ENCODE measurements around the gene CPSF7.
A peak's percentile ranks its signal among the peaks of the same experiment; 100 is the strongest.
"Not testable (repeated sequence)": the region's sequence is repeated elsewhere in the genome, so short reads cannot be mapped to it uniquely, and the experiment has no call there.

The CPSF7 gene

GRCh38 chr11:61437496-61437895, 7.7 kb upstream of the CPSF7 start:
- Histone ChIP-seq H3F3A (ENCODE audit: insufficient read depth) (peaks cover 13% of the 10 kb centered on the region; the same call in 1 of the 2 replicates), H2AFZ (ENCODE audit: low read depth, low read length, severe bottlenecking) (no peak overlapping the region), H3K9me2 (replicated peaks; ENCODE audit: insufficient read depth, low read length) (no peaks in the 10 kb centered on the region), H3K9ac (ENCODE audit: low read length) (no peak overlapping the region), H4K20me1 (ENCODE audit: low read depth, low read length) (peaks cover 13% of the 10 kb centered on the region; the same call in 1 of the 2 replicates), H3K9me3 (ENCODE audit: insufficient read depth, low read length) (no peaks in the 10 kb centered on the region), H3K4me2 (ENCODE audit: low read depth, low read length, poor library complexity, severe bottlenecking) (no peak overlapping the region), H3K27me3 (ENCODE audit: low read length) (no peaks in the 10 kb centered on the region), H3K4me3 (ENCODE audit: insufficient read depth, low read length, poor library complexity, severe bottlenecking) (no peak overlapping the region), H3K36me3 (ENCODE audit: low read length) (peaks cover 22% of the 10 kb centered on the region), H3K27ac (ENCODE audit: low read depth, low read length) (no peak overlapping the region), H3K79me2 (ENCODE audit: insufficient read depth, low read length) (peaks cover 76% of the 10 kb centered on the region)
- TF ChIP-seq EZH2phosphoT487 (conservative IDR thresholded peaks at IDR 0.05; ENCODE audit: low read length) = no peak

- Histone ChIP-seq H3K79me2 (ENCODE audit: insufficient read depth, low read length) (peaks cover 94% of the 10 kb centered on the region), H3K36me3 (ENCODE audit: low read length) (peaks cover 27% of the 10 kb centered on the region), H3K27ac (ENCODE audit: low read depth, low read length) (peak overlapping the region; percentile 71; the same call in 1 of the 2 replicates), H3K4me3 (ENCODE audit: insufficient read depth, low read length, poor library complexity, severe bottlenecking) (peak overlapping the region; percentile 75), H4K20me1 (ENCODE audit: low read depth, low read length) (peaks cover 21% of the 10 kb centered on the region), H3F3A (ENCODE audit: insufficient read depth) (peaks cover 16% of the 10 kb centered on the region; the same call in 1 of the 2 replicates), H3K4me2 (ENCODE audit: low read depth, low read length, poor library complexity, severe bottlenecking) (peak overlapping the region; percentile 99), H3K9ac (ENCODE audit: low read length) (peak overlapping the region; percentile 87), H2AFZ (ENCODE audit: low read depth, low read length, severe bottlenecking) (peak overlapping the region; percentile 39)
- not testable (repeated sequence) for H3K9me2 ChIP-seq (replicated peaks; ENCODE audit: insufficient read depth, low read length); H3K27me3 ChIP-seq (ENCODE audit: low read length); H3K9me3 ChIP-seq (ENCODE audit: insufficient read depth, low read length)
Measured at GRCh38 chr11:61430839-61431238, 1.1 kb upstream of the CPSF7 start.

GRCh38 chr11:61429346-61429690, 457 bp downstream of the CPSF7 start:
- TF ChIP-seq CTCF (IDR thresholded peaks at IDR 0.05; ENCODE audit: insufficient read depth, low read length, poor library complexity, severe bottlenecking) (peak; percentile 33), EZH2phosphoT487 (conservative IDR thresholded peaks at IDR 0.05; ENCODE audit: low read length) (no peak)
- Histone ChIP-seq H4K20me1 (ENCODE audit: low read depth, low read length) (peaks cover 17% of the 10 kb centered on the region), H3K36me3 (ENCODE audit: low read length) (peaks cover 38% of the 10 kb centered on the region)

GRCh38 chr11:61425367-61426131, 4.2 kb downstream of the CPSF7 start:
- H3K9me3 ChIP-seq (ENCODE audit: insufficient read depth, low read length) = no peaks in the 10 kb centered on the region
- H3K36me3 ChIP-seq (ENCODE audit: low read length) = peaks cover 63% of the 10 kb centered on the region
- H3K4me2 ChIP-seq (ENCODE audit: low read depth, low read length, poor library complexity, severe bottlenecking) = no peak overlapping the region
- H4K20me1 ChIP-seq (ENCODE audit: low read depth, low read length) = peaks cover 21% of the 10 kb centered on the region
- no peaks in the 10 kb centered on the region for H3K27me3 ChIP-seq (ENCODE audit: low read length)
- 0 out of 2 replicates have a peak, but pooled peaks cover 3% of the 10 kb centered on the region for H3F3A ChIP-seq (ENCODE audit: insufficient read depth)
- H3K27ac ChIP-seq (ENCODE audit: low read depth, low read length) = no peak overlapping the region
- peaks cover 91% of the 10 kb centered on the region for H3K79me2 ChIP-seq (ENCODE audit: insufficient read depth, low read length)
- no peak overlapping the region for H2AFZ ChIP-seq (ENCODE audit: low read depth, low read length, severe bottlenecking)
- no peak overlapping the region for H3K9ac ChIP-seq (ENCODE audit: low read length)
- H3K4me3 ChIP-seq (ENCODE audit: insufficient read depth, low read length, poor library complexity, severe bottlenecking) = no peak overlapping the region
- no peaks in the 10 kb centered on the region for H3K9me2 ChIP-seq (replicated peaks; ENCODE audit: insufficient read depth, low read length)
- TF ChIP-seq EZH2phosphoT487 (conservative IDR thresholded peaks at IDR 0.05; ENCODE audit: low read length) (no peak), CTCF (IDR thresholded peaks at IDR 0.05; ENCODE audit: insufficient read depth, low read length, poor library complexity, severe bottlenecking) (no peak)

More at GRCh38 chr11:61429346-61429690, 457 bp downstream of the CPSF7 start:
- Histone ChIP-seq H3K9ac (ENCODE audit: low read length) (peak overlapping the region; percentile 87), H3K27me3 (ENCODE audit: low read length) (no peaks in the 10 kb centered on the region), H3K9me3 (ENCODE audit: insufficient read depth, low read length) (no peaks in the 10 kb centered on the region), H3K4me3 (ENCODE audit: insufficient read depth, low read length, poor library complexity, severe bottlenecking) (peak overlapping the region; percentile 75), H3F3A (ENCODE audit: insufficient read depth) (0 out of 2 replicates have a peak, but pooled peaks cover 10% of the 10 kb centered on the region), H3K4me2 (ENCODE audit: low read depth, low read length, poor library complexity, severe bottlenecking) (peak overlapping the region; percentile 94), H3K79me2 (ENCODE audit: insufficient read depth, low read length) (peaks cover 94% of the 10 kb centered on the region), H3K27ac (ENCODE audit: low read depth, low read length) (peak overlapping the region; percentile 76), H3K9me2 (replicated peaks; ENCODE audit: insufficient read depth, low read length) (no peaks in the 10 kb centered on the region), H2AFZ (ENCODE audit: low read depth, low read length, severe bottlenecking) (peak overlapping the region; percentile 3)
